NCI-H2227 treated with DMSO at 0.1 percent for 48 hours (cell line): ENCODE data around the gene SLC2A4.
"Not testable (repeated sequence)": the region's sequence is repeated elsewhere in the genome, so short reads cannot be mapped to it uniquely, and the experiment has no call there.

Source experiments
- DNase-seq: peaks from one replicate; lab custom pipeline; 2025; lab: John Stamatoyannopoulos, UW

The SLC2A4 gene

GRCh38 chr17:7281074-7281952 lies at the start of gene SLC2A4:
Gene SLC2A4, plus strand, starts transcription at chr17:7281718. Its CDS starts 217 bp downstream, at chr17:7281935.
- DNase-seq, result peak; percentile 89

- no peak for DNase-seq
Observed at GRCh38 chr17:7232114-7232513, 49.4 kb upstream of the SLC2A4 start.

- DNase-seq, result no peak
Observed at GRCh38 chr17:7233701-7234082, 47.8 kb upstream of the SLC2A4 start.

GRCh38 chr17:7234083-7234951 lies 47.2 kb upstream of the SLC2A4 start, which contains the start of gene DVL2:
Gene DVL2, minus strand, starts transcription at chr17:7234517. Its CDS starts 255 bp downstream, at chr17:7234262.
- DNase-seq, result peak; percentile 93

- no peak for DNase-seq
Observed at GRCh38 chr17:7235693-7236665, 45.5 kb upstream of the SLC2A4 start.

GRCh38 chr17:7236808-7237207 lies 44.7 kb upstream of the SLC2A4 start:
- no peak for DNase-seq

- no peak for DNase-seq
Observed at GRCh38 chr17:7237266-7237760, 44.2 kb upstream of the SLC2A4 start.

- DNase-seq, result peak; percentile 20
Observed at GRCh38 chr17:7237761-7238419, 43.6 kb upstream of the SLC2A4 start.

GRCh38 chr17:7238420-7239090 lies 43.0 kb upstream of the SLC2A4 start:
- no peak for DNase-seq

GRCh38 chr17:7239091-7240027 lies 42.2 kb upstream of the SLC2A4 start, which contains the start of gene PHF23:
Gene PHF23, minus strand, starts transcription at chr17:7239457. Its CDS starts 178 bp downstream, at chr17:7239279.
- DNase-seq, result peak; percentile 94

GRCh38 chr17:7240375-7240774 lies 41.1 kb upstream of the SLC2A4 start:
- DNase-seq, result no peak

GRCh38 chr17:7241090-7241733 lies 40.3 kb upstream of the SLC2A4 start:
- DNase-seq, result no peak

- DNase-seq, result peak; percentile 89
Observed at GRCh38 chr17:7241783-7242716, 39.5 kb upstream of the SLC2A4 start, which contains the start of gene GABARAP. Gene GABARAP, minus strand, starts transcription at chr17:7242449. Its CDS starts 119 bp downstream, at chr17:7242330.

GRCh38 chr17:7242717-7243452 lies 38.6 kb upstream of the SLC2A4 start:
- DNase-seq, result peak; percentile 90

GRCh38 chr17:7243453-7243729 lies 38.1 kb upstream of the SLC2A4 start:
- DNase-seq, result no peak

GRCh38 chr17:7243838-7244237 lies 37.7 kb upstream of the SLC2A4 start:
- not testable (repeated sequence) for DNase-seq

GRCh38 chr17:7246779-7247178 lies 34.7 kb upstream of the SLC2A4 start:
- no peak for DNase-seq
